Gastroesophageal sphincter (tissue), 3 donors: ENCODE data around the gene VSTM2L.

Source experiments
- POLR2A ChIP-seq, 2 donors: fragments of 450-650 bp; IDR thresholded peaks; one replicate each; pipeline ENCODE4 v1.6.1; 2017; ENCODE audit warnings: antibody characterized with exemption in 2 of 2, mild to moderate bottlenecking in 2 of 2, moderate library complexity in 1 of 2
- TF ChIP-seq, protein P1 (sequence below), 4 experiments: fragments of 200-600 bp in 2 of 4; fragments of 450-650 bp in 2 of 4; sonication (generic) in 1 of 4; IDR thresholded peaks; one replicate each; pipeline ENCODE4 v1.5.1; 2017 to 2019; ENCODE audit warnings: antibody characterized with exemption in 4 of 4, mild to moderate bottlenecking in 2 of 4, moderate library complexity in 2 of 4

DNA sequence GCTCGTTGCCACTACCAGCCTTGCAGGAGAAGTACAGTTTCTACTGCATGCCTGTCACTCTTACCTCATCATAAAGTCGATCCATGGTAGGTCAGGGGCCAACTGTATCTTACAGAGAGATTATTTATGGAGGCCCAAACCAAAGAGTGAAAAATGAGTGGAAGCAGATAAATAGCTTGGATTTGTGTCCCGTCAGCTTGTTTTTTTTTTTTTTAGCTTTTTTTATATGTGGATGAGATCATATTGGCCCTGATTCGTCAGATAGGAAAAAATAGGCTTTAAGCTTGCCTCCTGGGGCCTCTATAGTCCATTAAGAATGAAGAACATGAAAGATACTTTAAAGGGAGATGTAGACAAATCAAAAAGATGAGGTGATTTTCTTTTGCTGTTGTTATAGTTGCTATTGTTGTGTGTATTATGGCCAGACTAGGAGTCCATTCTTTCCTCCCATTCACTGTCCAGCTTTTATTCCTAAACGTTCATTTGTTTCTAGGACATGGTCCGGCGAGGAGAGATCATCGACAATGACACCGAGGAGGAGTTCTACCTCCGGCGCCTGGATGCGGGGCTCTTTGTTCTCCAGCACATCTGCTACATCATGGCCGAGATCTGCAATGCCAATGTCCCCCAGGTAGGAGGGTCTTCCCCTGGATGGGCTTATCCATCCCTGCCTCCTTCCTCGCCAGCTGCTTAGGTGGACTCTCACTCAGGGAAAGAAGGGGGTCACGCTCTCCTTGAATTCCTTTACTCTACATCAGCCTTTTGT is 43.3 kb upstream of the VSTM2L start:
- TF ChIP-seq, protein P1, sequence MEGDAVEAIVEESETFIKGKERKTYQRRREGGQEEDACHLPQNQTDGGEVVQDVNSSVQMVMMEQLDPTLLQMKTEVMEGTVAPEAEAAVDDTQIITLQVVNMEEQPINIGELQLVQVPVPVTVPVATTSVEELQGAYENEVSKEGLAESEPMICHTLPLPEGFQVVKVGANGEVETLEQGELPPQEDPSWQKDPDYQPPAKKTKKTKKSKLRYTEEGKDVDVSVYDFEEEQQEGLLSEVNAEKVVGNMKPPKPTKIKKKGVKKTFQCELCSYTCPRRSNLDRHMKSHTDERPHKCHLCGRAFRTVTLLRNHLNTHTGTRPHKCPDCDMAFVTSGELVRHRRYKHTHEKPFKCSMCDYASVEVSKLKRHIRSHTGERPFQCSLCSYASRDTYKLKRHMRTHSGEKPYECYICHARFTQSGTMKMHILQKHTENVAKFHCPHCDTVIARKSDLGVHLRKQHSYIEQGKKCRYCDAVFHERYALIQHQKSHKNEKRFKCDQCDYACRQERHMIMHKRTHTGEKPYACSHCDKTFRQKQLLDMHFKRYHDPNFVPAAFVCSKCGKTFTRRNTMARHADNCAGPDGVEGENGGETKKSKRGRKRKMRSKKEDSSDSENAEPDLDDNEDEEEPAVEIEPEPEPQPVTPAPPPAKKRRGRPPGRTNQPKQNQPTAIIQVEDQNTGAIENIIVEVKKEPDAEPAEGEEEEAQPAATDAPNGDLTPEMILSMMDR (IDR thresholded peaks at IDR 0.05), result no peak
- no peak for TF ChIP-seq POLR2A (IDR thresholded peaks at IDR 0.05)
